Activated CD4-positive, alpha-beta T cell treated with anti-CD3 and anti-CD28 coated beads, Interleukin-2, amount 10 ng/mL, durations not matched to agents 24 days and 14 days (primary cell): Measurements from ENCODE around the gene PROP1. TPM values are rescaled to one million over a fixed set of nuclear protein-coding genes. Genes with fewer than 3 reads are reported as not detected.
"Not testable (repeated sequence)": the region's sequence is repeated elsewhere in the genome, so short reads cannot be mapped to it uniquely, and the experiment has no call there.

Source experiments
- DNase-seq: peaks from one replicate; pipeline ENCODE4 v3.0.0; 2022
- H3K27ac Mint-ChIP-seq: one replicate; pipeline ENCODE4 v1.8.0; 2022; ENCODE audit warnings: mild to moderate bottlenecking, mixed read lengths
- H3K27me3 Mint-ChIP-seq: one replicate; pipeline ENCODE4 v1.8.0; 2022; ENCODE audit warnings: mixed read lengths
- H3K36me3 Mint-ChIP-seq: one replicate; pipeline ENCODE4 v1.8.0; 2022; ENCODE audit warnings: low read depth, mild to moderate bottlenecking, mixed read lengths
- H3K4me1 Mint-ChIP-seq: one replicate; pipeline ENCODE4 v1.8.0; 2021; ENCODE audit warnings: mixed read lengths
- H3K4me3 Mint-ChIP-seq: one replicate; pipeline ENCODE4 v1.8.0; 2022; ENCODE audit warnings: mild to moderate bottlenecking, moderate library complexity, mixed read lengths
- H3K9me3 Mint-ChIP-seq: one replicate; pipeline ENCODE4 v1.8.0; 2021; ENCODE audit warnings: mixed read lengths
- intact Hi-C: fragments of 100-400 bp; cut with micrococcal nuclease; formaldehyde crosslinking; loops from one replicate; pipeline ENCODE4 v1.15.1; 2023
- total RNA-seq: library from RNA; stranded (reverse); gene quantifications from 2 replicates; pipeline ENCODE4 v1.2.3, GENCODE V29; 2022

Gene PROP1
- total RNA-seq, 1 donor from 2014 or later: not detected

DNA sequence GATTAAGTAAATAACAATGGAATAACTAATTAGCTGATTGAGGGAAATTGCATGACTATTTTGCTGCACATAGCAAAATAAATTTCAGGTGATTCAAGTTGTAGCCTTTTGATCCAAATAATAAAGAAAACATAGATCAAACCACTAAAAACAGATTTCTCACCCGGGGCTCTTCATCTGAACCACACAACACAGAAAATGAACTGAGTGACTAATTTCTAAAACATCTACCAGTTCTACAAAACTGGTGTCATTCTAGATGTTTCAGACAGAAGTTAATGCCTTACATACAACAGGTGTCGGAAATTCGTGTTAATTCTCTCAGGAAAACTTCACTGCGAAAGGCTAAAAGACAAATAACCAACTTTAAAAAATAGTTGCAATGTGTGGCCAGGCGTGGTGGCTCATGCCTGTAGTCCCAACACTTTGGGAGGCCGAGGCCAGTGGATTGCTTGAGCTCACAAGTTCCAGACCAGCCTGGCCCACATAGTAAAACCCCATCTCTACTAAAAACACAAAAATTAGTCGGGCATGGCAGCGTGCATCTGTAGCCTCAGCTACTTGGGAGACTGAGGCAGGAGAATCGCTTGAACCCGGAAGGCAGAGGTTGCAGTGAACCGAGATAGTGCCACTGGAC, 6.9 kb downstream of the PROP1 start:
- Mint-ChIP-seq H3K4me1 (peaks cover 2% of the 10 kb centered on the region), H3K4me3 (no peak overlapping the region), H3K27ac (no peak overlapping the region), H3K27me3 (peaks cover 39% of the 10 kb centered on the region), H3K36me3 (no peaks in the 10 kb centered on the region), H3K9me3 (no peaks in the 10 kb centered on the region)
- intact Hi-C loops: no loop called here
- DNase-seq: peak; percentile 27

DNA sequence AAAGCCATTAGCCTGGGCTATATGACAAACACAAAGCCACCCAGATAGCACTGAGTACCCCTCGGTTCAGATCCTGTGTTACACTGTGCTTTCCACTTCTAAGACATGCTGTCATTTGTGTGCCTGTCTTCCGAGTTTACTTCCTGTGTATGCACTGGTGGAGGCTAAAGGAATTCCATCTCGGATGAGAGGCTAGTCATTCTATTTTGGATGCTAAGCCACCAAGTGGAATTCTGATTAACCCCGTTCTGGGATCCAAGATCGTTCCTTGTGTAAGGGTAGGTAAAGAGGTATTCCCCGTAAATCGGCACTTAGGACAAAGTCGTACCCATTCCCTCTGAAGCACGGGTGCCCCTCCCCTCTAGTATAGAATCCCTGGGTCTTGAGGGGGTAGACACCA, 8.7 kb downstream of the PROP1 start:
- peak; percentile 49 for DNase-seq
- intact Hi-C loops: no loop called here
- Mint-ChIP-seq H3K9me3 (no peaks in the 10 kb centered on the region), H3K36me3 (no peaks in the 10 kb centered on the region), H3K4me1 (peaks cover 2% of the 10 kb centered on the region), H3K27ac (no peak overlapping the region), H3K4me3 (no peak overlapping the region), H3K27me3 (peaks cover 55% of the 10 kb centered on the region)

DNA sequence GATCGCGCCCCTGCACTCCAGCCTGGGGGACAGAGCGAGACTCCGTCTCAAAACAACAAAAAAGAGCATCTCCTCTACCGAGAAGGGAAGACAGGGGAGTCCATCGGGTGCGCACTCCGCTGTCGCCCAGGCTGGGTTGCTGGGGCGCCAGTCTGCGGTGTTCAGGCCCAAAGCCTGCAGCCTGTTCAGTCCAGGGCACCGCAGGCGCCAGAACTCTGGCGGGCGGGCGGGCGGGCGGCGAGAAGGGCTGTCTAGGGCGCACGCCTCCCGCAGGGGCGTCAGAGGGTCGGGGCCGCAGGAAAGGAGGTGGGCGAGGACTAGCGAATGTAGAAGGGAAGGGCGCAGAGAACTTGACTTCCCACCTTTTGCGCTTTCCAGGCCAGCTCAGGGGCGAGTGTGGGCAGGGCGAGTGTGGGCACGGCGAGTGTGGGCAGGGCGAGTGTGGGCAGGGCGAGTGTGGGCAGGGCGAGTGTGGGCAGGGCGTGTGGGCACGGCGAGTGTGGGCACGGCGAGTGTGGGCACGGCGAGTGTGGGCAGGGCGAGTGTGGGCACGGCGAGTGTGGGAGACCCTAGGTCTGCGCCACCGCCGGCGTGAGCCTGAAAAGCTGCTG, 10.5 kb downstream of the PROP1 start:
- Mint-ChIP-seq H3K36me3 (no peaks in the 10 kb centered on the region), H3K4me1 (peaks cover 2% of the 10 kb centered on the region), H3K27me3 (peaks cover 66% of the 10 kb centered on the region), H3K4me3 (no peak overlapping the region), H3K9me3 (no peaks in the 10 kb centered on the region), H3K27ac (no peak overlapping the region)
- DNase-seq: peak; percentile 5
- intact Hi-C loops: no loop called here

DNA sequence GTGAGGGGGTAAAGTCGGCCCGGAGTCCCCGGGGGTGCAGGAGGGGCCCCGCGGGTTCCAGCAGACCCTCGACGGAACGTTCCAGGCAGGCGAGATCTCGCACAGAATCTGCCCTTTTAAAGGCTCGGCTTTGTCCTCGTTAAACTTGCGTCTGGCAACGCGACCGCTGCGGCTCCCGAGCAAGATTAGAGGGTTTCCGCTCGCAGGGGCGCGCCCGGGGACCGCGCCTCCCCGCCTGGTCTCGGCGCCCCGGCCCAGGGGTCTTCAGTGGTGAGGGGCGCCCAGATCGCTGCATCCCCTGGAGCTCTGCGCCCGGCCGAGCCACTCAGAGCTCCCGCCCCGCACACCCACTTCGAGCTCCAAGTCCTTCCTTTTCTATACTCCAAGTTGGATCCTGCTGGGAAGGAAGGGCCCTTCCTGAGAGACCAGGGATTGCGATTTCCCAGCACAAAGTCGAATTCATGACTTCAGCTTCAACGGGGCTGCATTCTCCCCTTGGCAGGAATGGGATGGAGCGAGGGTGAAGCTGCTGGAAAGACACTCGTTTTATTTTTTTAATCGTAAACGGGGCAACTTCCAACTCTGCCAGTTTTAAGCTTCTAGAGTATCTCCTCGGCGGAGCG, 11.3 kb downstream of the PROP1 start:
- intact Hi-C loops: no loop called here
- H3K4me3 Mint-ChIP-seq: peak overlapping the region; percentile 41
- peaks cover 2% of the 10 kb centered on the region for H3K4me1 Mint-ChIP-seq
- H3K27me3 Mint-ChIP-seq: peaks cover 65% of the 10 kb centered on the region
- no peak overlapping the region for H3K27ac Mint-ChIP-seq
- no peaks in the 10 kb centered on the region for H3K9me3 Mint-ChIP-seq
- peak; percentile 53 for DNase-seq
- no peaks in the 10 kb centered on the region for H3K36me3 Mint-ChIP-seq

DNA sequence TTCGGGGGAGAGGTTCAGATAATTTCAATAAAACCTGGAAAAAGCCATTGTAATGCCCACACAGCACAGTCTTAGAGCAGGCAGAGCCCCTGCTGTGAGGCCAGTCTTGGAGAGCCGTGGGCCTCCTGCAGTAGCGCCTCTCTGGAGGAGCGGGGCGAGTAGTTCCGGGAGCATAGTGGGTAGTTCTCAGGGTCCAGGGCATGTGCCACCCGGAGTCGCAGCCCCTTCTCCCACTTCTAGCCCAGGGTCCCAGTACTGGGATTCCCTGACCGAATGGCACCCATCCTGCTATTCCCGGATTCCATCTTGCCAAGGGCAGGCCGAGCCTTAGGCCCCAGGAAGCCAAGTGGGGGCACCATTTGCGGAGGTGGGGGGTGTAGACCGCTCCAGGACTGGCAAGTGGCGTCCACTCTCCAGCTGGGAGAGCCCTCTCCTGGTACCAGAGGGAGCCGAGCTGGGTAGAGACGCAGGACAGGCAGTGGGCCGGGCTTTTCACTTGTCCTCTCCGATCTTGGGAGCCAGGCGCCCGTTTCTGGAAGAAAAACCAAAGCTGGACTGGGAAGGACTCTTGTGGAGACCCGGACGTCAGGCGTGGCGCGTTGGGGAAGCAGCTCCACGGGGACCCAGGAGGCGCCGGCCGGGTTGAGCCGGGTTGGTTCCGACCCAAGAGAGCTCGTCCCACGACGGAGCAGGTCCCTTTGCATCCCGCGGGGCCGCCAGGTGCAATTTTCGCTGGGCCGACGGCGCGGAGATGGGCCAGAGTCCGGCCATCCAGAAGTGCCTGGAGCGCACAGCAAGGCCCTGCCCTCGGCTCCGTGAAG, 12.1 kb downstream of the PROP1 start:
- DNase-seq: peak; percentile 50
- H3K27ac Mint-ChIP-seq: no peak overlapping the region
- intact Hi-C loops: no loop called here
- no peaks in the 10 kb centered on the region for H3K36me3 Mint-ChIP-seq
- H3K4me3 Mint-ChIP-seq: no peak overlapping the region
- no peaks in the 10 kb centered on the region for H3K9me3 Mint-ChIP-seq
- peaks cover 2% of the 10 kb centered on the region for H3K4me1 Mint-ChIP-seq
- H3K27me3 Mint-ChIP-seq: peaks cover 61% of the 10 kb centered on the region

DNA sequence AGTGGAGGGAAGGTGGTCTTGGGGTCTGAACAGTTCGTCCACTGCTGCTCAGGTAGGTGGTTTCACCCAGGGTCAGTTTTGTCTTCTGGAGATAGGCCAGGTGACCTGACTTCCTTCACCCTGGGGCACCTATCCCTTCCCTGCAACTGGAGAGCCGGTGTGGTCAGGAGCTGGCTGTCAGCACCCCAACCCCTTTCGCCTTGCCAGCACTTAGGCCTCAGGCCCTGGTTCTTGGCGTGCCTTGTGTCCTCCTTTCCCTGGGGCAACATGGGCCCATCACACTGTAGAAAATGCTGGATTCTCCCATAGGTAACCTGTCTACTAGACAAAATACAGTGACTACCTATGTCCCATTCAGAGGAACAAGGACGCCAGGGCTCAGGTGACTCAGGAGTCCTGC, 13.1 kb downstream of the PROP1 start:
- Mint-ChIP-seq H3K4me3 (no peak overlapping the region), H3K36me3 (no peaks in the 10 kb centered on the region), H3K4me1 (peaks cover 2% of the 10 kb centered on the region), H3K9me3 (no peaks in the 10 kb centered on the region), H3K27ac (no peak overlapping the region), H3K27me3 (peaks cover 59% of the 10 kb centered on the region)
- intact Hi-C loops: loop anchor here (1.0 kb wide), 1 partner anchor 79 kb away; no protein-coding TSS in a partner anchor
- DNase-seq: no peak

DNA sequence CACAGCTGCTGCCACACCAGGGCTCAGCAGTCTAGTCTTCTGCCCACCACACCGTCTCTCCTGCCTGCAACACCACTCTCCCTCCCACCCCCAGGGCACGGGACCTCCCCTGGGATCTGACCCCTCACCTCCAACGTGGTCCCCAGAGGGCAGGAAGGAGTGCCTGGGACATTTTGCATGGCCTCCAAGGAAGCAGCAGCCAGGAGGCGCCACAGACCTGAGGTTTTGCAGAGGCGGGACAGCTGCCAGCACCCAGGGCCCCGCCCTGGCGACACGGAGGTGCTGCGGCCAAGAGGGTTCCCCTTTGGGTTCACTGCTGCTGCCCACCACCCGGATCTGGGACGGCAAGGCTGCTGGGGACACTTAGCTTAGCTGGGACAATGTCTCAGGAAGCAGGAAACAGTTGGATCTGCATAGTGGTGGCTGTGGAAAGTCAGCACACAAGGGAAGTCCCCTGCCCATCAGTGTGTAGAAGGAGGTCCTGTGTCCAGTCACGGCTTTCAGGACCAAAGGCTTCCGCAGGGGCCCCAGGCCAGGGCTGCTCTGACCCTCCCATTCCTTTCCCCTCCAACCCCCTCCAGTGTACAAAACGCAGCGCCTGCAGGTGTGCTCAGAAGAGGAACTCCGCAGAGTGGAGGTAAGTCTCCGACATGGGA, 13.8 kb downstream of the PROP1 start:
- intact Hi-C loops: loop anchor here (1.0 kb wide), 1 partner anchor 80 kb away; no protein-coding TSS in a partner anchor
- Mint-ChIP-seq H3K4me3 (no peak overlapping the region), H3K36me3 (no peaks in the 10 kb centered on the region), H3K9me3 (no peaks in the 10 kb centered on the region), H3K27ac (no peak overlapping the region), H3K27me3 (peaks cover 54% of the 10 kb centered on the region), H3K4me1 (peaks cover 2% of the 10 kb centered on the region)
- peak; percentile 72 for DNase-seq

DNA sequence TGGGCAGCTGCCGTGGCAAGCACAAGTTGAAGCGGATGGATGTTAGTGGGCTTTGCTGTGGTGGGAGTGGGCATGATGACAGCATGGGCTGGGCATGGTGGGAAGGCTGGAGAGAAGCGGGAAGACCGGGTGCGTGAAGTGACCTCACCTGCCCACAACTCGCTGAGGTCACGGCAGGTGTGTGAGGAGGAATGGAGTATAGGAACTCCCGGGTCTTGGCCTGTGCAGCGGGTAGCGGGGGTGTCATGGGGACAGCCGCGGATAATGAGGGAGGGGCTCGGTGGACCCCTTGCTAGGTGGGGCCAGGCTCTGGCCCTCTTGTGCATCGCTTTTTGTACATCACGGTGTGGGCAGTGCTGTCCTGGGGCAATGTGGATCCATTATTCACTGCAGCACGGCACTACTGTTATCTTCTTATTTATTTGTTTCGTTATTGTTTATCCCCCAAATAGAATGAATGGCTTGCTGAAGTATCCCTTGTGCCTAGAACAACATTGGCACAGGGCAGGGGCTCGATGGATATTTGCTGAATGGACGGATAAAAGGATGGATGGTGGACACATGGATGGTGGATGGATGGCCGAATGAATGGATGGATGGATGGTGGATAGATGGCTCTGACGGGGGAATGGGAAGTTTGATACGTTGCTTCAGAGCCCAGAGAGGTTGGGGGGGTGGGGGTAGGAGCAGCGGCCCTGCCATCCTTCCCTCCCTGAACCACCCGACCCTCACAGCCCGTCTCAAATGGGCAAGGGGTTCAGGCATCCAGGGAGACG, 14.6 kb downstream of the PROP1 start:
- no peak overlapping the region for H3K27ac Mint-ChIP-seq
- no peak for DNase-seq
- H3K36me3 Mint-ChIP-seq: no peaks in the 10 kb centered on the region
- peaks cover 48% of the 10 kb centered on the region for H3K27me3 Mint-ChIP-seq
- no peak overlapping the region for H3K4me3 Mint-ChIP-seq
- intact Hi-C loops: loop anchor here (1.0 kb wide), 1 partner anchor 81 kb away; no protein-coding TSS in a partner anchor
- peaks cover 2% of the 10 kb centered on the region for H3K4me1 Mint-ChIP-seq
- no peaks in the 10 kb centered on the region for H3K9me3 Mint-ChIP-seq

DNA sequence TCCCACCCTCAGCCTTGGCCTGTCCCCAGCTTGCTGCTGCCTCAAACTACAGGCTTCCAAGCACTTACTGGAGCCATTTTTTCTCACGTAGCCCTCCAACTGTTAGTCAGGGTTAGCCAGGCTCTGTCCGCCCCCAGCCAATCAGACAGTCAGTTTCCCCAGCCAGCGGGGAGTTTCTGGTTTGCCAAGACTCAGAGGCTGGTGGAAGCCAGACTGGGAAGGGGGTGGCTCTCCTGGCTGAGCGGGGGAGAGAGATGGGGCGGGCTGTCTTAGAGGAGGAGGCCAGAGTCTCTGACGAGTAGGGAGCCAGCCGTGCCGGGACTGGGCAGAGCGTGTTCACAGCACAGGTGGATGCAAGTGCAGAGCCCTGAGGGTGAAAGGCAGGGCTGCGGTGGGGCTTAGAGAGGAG, 15.3 kb downstream of the PROP1 start:
- Mint-ChIP-seq H3K36me3 (no peaks in the 10 kb centered on the region), H3K4me3 (no peak overlapping the region), H3K27ac (no peak overlapping the region), H3K9me3 (no peaks in the 10 kb centered on the region), H3K27me3 (peaks cover 43% of the 10 kb centered on the region), H3K4me1 (peaks cover 2% of the 10 kb centered on the region)
- DNase-seq: no peak
- intact Hi-C loops: no loop called here

DNA sequence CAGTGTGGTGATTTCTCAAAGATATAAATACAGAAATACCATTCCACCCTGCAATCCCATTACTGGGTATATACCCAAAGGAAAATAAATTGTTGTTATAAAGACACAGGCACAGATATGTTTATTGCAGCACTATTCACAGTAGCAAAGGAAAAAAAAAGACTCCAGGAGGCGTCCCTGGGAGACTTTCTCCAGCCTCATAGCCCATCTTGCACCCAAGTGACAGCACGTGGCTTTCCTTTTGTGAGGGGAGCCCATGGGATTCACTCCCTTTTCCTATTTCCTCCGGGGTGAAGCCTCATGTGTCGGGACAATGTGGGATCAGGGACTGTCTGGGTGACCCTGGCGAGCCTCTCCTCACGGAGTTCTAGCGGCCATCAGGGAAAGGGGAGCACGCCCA, 18.4 kb downstream of the PROP1 start:
- H3K4me1 Mint-ChIP-seq, intact Hi-C loops, H3K9me3 Mint-ChIP-seq, H3K36me3 Mint-ChIP-seq, H3K27ac Mint-ChIP-seq, DNase-seq, H3K4me3 Mint-ChIP-seq: not testable (repeated sequence)
- H3K27me3 Mint-ChIP-seq: peaks cover 30% of the 10 kb centered on the region

DNA sequence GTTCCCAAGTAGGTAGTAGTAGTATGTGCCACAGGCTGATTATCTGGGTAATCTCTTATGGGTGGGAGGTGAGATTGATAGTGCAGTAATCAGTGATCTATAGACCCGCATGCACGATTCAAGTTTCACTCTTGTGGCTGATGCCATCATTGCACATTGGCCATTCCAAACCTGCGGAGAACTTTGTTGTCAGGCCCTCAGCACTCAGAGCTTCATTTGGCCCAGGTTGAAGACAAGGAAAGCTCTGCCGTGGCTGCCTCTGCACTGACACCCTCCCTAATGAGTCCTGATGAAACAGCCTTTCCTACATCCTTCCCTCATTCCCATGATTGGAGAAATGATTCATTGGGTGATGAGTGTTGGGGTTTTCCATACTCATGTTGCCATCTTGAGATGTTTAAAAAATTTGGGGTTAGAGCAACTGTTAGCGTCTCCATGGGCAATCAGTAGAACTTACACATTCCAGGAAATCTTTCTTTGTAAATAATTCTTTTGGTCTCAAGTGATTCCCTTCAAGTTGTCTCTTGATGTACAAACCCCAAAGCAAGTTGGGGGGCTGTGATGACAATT, 22.9 kb downstream of the PROP1 start:
- H3K36me3 Mint-ChIP-seq: no peaks in the 10 kb centered on the region
- H3K9me3 Mint-ChIP-seq: no peaks in the 10 kb centered on the region
- no peak overlapping the region for H3K4me3 Mint-ChIP-seq
- peaks cover 39% of the 10 kb centered on the region for H3K27me3 Mint-ChIP-seq
- intact Hi-C loops: no loop called here
- DNase-seq: no peak
- no peak overlapping the region for H3K27ac Mint-ChIP-seq
- H3K4me1 Mint-ChIP-seq: no peaks in the 10 kb centered on the region

DNA sequence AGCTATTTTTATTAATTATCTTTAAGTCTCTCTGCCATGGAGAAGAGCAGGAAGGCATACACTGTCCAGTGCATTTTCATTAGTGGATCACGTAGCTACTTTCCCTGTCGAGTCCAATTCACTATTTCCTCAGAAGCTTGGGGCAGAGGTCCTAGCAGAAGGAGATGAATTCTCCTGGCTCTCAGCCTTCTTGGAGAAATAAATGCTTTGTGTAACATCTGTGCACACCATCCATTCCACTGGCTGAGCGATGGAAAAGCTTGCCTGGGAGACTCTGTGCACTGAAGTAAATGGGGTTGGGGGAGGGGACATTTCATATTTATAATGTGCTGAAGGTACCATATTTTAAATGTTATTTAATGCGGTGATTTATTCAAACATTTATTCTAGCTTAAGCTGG, 23.4 kb downstream of the PROP1 start:
- peaks cover 39% of the 10 kb centered on the region for H3K27me3 Mint-ChIP-seq

DNA sequence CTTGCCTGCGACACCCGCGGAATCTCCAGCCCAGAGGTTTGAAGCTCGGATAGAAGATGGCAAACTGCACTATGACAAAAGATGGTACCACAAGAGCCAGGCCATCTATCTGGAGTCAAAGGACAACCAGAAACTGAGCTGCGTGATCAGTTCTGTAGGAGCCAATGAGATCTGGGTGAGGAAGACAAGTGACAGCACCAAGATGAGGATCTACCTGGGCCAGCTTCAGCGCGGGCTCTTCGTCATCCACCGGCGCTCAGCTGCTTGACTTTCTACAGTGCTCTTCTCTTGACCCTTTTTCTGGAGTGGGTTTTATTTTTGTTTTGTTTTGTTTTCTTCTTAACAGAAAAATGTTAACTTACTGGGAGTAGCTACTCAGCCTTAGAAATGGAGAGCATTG, 24.0 kb downstream of the PROP1 start:
- DNase-seq, H3K36me3 Mint-ChIP-seq, H3K9me3 Mint-ChIP-seq, intact Hi-C loops, H3K27ac Mint-ChIP-seq, H3K4me1 Mint-ChIP-seq, H3K4me3 Mint-ChIP-seq: not testable (repeated sequence)
- H3K27me3 Mint-ChIP-seq: peaks cover 39% of the 10 kb centered on the region

More for the DNA sequence above, 23.4 kb downstream of the PROP1 start:
- Mint-ChIP-seq H3K4me3 (no peak overlapping the region), H3K4me1 (no peaks in the 10 kb centered on the region), H3K9me3 (no peaks in the 10 kb centered on the region), H3K27ac (no peak overlapping the region), H3K36me3 (no peaks in the 10 kb centered on the region)
- no peak for DNase-seq
- intact Hi-C loops: no loop called here
